Adipose tissue (tissue), 3 donors: ENCODE results near the gene TBC1D22B. TPM values are rescaled to one million over a fixed set of nuclear protein-coding genes. Genes with fewer than 3 reads are reported as not detected.

ENCODE experiments used
- H3K27ac ChIP-seq: one replicate; pipeline ENCODE4 v1.5.1; 2013; ENCODE audit warnings: low read depth, low read length
- WGBS, 3 donors: extraction: QIAGEN DNeasy Blood & Tissue Kit; methylation state at CpG; one replicate each; pipeline ENCODE4 v1.1.7; 2013; 5-methylcytosine and 5-hydroxymethylcytosine counted together
- polyA plus RNA-seq, 3 donors: library from polyadenylated mRNA; stranded (reverse); fragments of 200-250 nt; gene quantifications; one replicate each; pipeline ENCODE4 v1.2.3, GENCODE V29; 2013
- donor health status: healthy with polysubstance abuse.
- donor health status: Bipolar disorder and iron deficiency.
- donor health status: healthy.

Gene TBC1D22B
- polyA plus RNA-seq, 3 donors: 4.6 to 6.2 (median 4.8) TPM

- 13 to 52% (median 45%) methylated on average over 2 of the region's 2 CpGs for WGBS, 3 donors
- H3K27ac ChIP-seq: no peak overlapping the region
These were observed 108.2 kb downstream of the TBC1D22B start for GRCh38 chr6:37365791-37366190.

GRCh38 chr6:37366910-37367309 is 109.3 kb downstream of the TBC1D22B start:
- H3K27ac ChIP-seq: no peak overlapping the region
- 72 to 97% (median 91%) methylated on average over 3 of the region's 3 CpGs for WGBS, 3 donors

GRCh38 chr6:37368961-37369320 is 111.4 kb downstream of the TBC1D22B start:
- no peak overlapping the region for H3K27ac ChIP-seq
- WGBS, 3 donors: 54 to 96% (median 70%) methylated on average over 1 of the region's 1 CpG

- WGBS, 3 donors: 50 to 69% (median 67%) methylated on average over 1 of the region's 1 CpG
- no peak overlapping the region for H3K27ac ChIP-seq
These were observed 112.0 kb downstream of the TBC1D22B start for GRCh38 chr6:37369321-37370201.

GRCh38 chr6:37371154-37372083 is 113.8 kb downstream of the TBC1D22B start:
- WGBS, 3 donors: 82 to 88% (median 88%) methylated on average over 4 of the region's 4 CpGs
- no peak overlapping the region for H3K27ac ChIP-seq

- H3K27ac ChIP-seq: no peak overlapping the region
- 76 to 97% (median 95%) methylated on average over 1 of the region's 1 CpG for WGBS, 3 donors
These were observed 114.5 kb downstream of the TBC1D22B start for GRCh38 chr6:37372116-37372515.

GRCh38 chr6:37373822-37374471 is 116.4 kb downstream of the TBC1D22B start:
- WGBS, 3 donors: 88 to 92% (median 88%) methylated on average over 1 of the region's 1 CpG
- H3K27ac ChIP-seq: no peak overlapping the region

- H3K27ac ChIP-seq: no peak overlapping the region
These were observed 117.8 kb downstream of the TBC1D22B start for GRCh38 chr6:37375376-37375775.

- H3K27ac ChIP-seq: no peak overlapping the region
- 77 to 81% (median 80%) methylated on average over 4 of the region's 4 CpGs for WGBS, 3 donors
These were observed 118.6 kb downstream of the TBC1D22B start for GRCh38 chr6:37376078-37376743.

GRCh38 chr6:37381579-37381978 is 124.0 kb downstream of the TBC1D22B start:
- 27 to 52% (median 45%) methylated on average over 2 of the region's 2 CpGs for WGBS, 3 donors
- H3K27ac ChIP-seq: no peak overlapping the region

Other genes starting within 250 kb of the TBC1D22B start
- 100 to 1,000 TPM in 2 of 3 donors, 10 to 100 TPM in 1; 24.7 to 417 (median 201) TPM for gene PIM1, start 87.6 kb upstream of the TBC1D22B start, polyA plus RNA-seq
- 1 to 10 TPM in 1 of 3 donors, under 1 TPM in 2; 0.22 to 2.6 (median 0.90) TPM for gene TMEM217, start 372 bp downstream of the TBC1D22B start, polyA plus RNA-seq
- 10 to 100 TPM in 1 of 3 donors, 1 to 10 TPM in 2; 5.4 to 12.9 (median 8.9) TPM for gene RNF8, start 96.2 kb downstream of the TBC1D22B start, polyA plus RNA-seq
- gene CMTR1, start 175.4 kb downstream of the TBC1D22B start, polyA plus RNA-seq: 10 to 100 TPM; 13.0 to 17.6 (median 13.8) TPM
- gene CCDC167, start 242.1 kb downstream of the TBC1D22B start, polyA plus RNA-seq: 10 to 100 TPM; 18.8 to 39.3 (median 22.4) TPM